Fibroblast of the aortic adventitia (primary cell): ENCODE results near the gene MARCHF9. TPM values are rescaled to one million over a fixed set of nuclear protein-coding genes. Genes with fewer than 3 reads are reported as not detected.

Experiments used
- DNase-seq: peaks from one replicate; pipeline ENCODE4 v3.0.0-alpha.2; 2010; ENCODE audit warnings: low read depth
- H3K4me3 ChIP-seq: 2 replicates; pipeline ENCODE4 v1.5.1; 2011; ENCODE audit warnings: low read depth, mild to moderate bottlenecking, control low read depth, low read length, moderate library complexity
- small RNA-seq: library from RNA; depleted of rRNA; stranded (forward); fragments of <200 nt; gene quantifications from one replicate; pipeline ENCODE3, GENCODE V24; 2012
- total RNA-seq: library from RNA; depleted of rRNA; stranded (reverse); fragments of >200 nt; gene quantifications from 2 replicates; pipeline ENCODE4 v1.2.3, GENCODE V29; 2012; ENCODE audit warnings: low replicate concordance
- TF ChIP-seq, protein P1 (sequence below): IDR thresholded peaks from 2 replicates; pipeline ENCODE4 v1.5.1; 2011; ENCODE audit warnings: mild to moderate bottlenecking, low read length, control low read depth, inconsistent platforms; ENCODE audit not compliant: insufficient read depth

The MARCHF9 gene
- total RNA-seq, 1 donor: 2.1 TPM

DNA sequence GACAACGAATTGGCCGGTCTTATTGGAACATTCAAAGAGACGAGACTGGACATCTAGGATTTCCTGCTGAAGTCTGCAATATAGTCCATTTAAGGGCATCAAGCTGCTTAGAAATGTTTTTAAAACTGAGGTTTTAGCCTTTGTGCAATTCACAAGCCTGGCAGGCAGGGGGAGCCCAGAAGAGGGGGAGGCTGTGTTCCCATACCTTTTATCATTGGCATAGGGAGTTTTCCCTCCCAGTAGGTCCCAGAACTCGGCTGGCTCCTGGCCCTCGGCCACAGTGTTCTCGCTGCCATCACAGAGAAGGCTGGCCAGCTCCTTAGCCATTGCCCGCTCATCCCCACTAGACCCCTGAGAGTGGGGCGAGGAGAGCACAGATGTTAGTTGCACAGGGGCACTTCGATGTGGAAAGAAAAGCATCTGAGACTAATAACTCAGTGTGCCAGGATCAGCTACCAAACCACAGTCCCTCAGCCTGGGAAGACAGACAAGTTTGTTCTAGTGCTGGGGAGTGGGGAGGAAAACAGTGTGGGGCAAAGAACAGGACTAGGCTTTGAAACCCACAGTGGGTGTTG lies 48.5 kb downstream of the MARCHF9 start:
- H3K4me3 ChIP-seq: no peak overlapping the region
- TF ChIP-seq, protein P1, sequence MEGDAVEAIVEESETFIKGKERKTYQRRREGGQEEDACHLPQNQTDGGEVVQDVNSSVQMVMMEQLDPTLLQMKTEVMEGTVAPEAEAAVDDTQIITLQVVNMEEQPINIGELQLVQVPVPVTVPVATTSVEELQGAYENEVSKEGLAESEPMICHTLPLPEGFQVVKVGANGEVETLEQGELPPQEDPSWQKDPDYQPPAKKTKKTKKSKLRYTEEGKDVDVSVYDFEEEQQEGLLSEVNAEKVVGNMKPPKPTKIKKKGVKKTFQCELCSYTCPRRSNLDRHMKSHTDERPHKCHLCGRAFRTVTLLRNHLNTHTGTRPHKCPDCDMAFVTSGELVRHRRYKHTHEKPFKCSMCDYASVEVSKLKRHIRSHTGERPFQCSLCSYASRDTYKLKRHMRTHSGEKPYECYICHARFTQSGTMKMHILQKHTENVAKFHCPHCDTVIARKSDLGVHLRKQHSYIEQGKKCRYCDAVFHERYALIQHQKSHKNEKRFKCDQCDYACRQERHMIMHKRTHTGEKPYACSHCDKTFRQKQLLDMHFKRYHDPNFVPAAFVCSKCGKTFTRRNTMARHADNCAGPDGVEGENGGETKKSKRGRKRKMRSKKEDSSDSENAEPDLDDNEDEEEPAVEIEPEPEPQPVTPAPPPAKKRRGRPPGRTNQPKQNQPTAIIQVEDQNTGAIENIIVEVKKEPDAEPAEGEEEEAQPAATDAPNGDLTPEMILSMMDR: peak; percentile 85
- DNase-seq: peak; percentile 55

DNA sequence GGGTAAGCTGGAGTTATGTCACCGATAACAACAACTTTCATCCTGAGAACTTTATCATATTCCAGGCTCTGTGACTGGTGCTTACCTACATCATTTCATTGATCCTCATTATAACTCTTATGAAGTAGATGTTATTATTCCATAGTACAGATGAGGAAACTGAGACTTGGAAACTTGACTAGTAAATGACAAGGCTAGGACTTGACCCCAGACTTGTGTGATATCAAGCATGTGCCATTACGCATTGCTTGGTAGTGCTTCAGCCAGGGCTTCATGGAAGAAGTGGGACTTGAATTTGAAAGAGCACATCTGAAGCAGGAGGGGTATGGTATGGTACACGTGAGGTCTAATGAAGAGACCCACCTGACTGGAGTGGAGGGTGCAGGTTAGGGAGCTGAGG lies 51.8 kb downstream of the MARCHF9 start:
- H3K4me3 ChIP-seq: no peak overlapping the region
- DNase-seq: no peak
- TF ChIP-seq, protein P1: no peak

GRCh38 chr12:57807285-57807684 lies 52.4 kb downstream of the MARCHF9 start:
- no peak overlapping the region for H3K4me3 ChIP-seq
- DNase-seq: no peak
- TF ChIP-seq, protein P1: no peak

- DNase-seq: no peak
- TF ChIP-seq, protein P1: no peak
- no peak overlapping the region for H3K4me3 ChIP-seq
These were observed 53.4 kb downstream of the MARCHF9 start for GRCh38 chr12:57808351-57808750.

DNA sequence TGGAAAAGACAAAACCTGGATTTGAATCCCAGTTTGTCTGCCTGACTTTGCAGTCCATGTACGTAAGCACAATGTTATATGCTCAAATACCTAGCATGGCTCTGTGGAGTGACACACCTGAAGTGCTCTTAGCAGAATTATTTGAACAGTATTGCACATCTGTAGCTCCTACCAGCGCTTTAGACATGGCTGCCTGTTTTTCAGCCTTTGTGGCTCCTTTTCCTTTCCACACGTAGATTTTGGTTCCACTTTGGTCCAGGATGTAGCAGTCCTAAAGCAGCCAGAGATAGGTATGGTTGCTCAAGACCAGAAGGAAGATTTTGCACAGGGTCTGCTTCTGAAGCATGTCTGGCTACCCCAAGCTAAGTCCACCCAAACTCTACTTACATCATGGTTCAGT lies 54.5 kb downstream of the MARCHF9 start:
- no peak overlapping the region for H3K4me3 ChIP-seq
- DNase-seq: no peak
- TF ChIP-seq, protein P1: no peak

Small RNAs within 50 kb of the gene (small RNA-seq; reads per million reads assigned to genes)
- gene RNU6-1083P: not detected

Other genes with a start within 250 kb of the MARCHF9 start
- gene DDIT3, start 234.6 kb upstream of the MARCHF9 start, total RNA-seq: 37.7 and 60.3 TPM in 2 replicates
- 4.2 and 7.6 TPM in 2 replicates for gene MBD6, start 232.3 kb upstream of the MARCHF9 start, total RNA-seq
- 106 and 140 TPM in 2 replicates for gene DCTN2, start 207.9 kb upstream of the MARCHF9 start, total RNA-seq
- gene KIF5A, start 205.1 kb upstream of the MARCHF9 start, total RNA-seq: 0.72 and 1.8 TPM in 2 replicates
- 12.4 and 19.4 TPM in 2 replicates for gene PIP4K2C, start 163.9 kb upstream of the MARCHF9 start, total RNA-seq
- 10.5 and 16.9 TPM in 2 replicates for gene DTX3, start 150.3 kb upstream of the MARCHF9 start, total RNA-seq
- 18.3 and 64.5 TPM in 2 replicates for gene ARHGEF25, start 143.7 kb upstream of the MARCHF9 start, total RNA-seq
- gene B4GALNT1, start 121.9 kb upstream of the MARCHF9 start, total RNA-seq: 1.7 and 6.9 TPM in 2 replicates
- 229 and 425 TPM in 2 replicates for gene OS9, start 61.0 kb upstream of the MARCHF9 start, total RNA-seq
- gene AGAP2, start 16.4 kb upstream of the MARCHF9 start, total RNA-seq: 0.25 and 0.27 TPM in 2 replicates
- gene TSPAN31, start 10.1 kb upstream of the MARCHF9 start, total RNA-seq: 17.3 and 43.9 TPM in 2 replicates
- gene CDK4, start 2.8 kb upstream of the MARCHF9 start, total RNA-seq: 208 and 588 TPM in 2 replicates
- 0.45 TPM in 1 of 2 replicates, not detected in the other for gene CYP27B1, start 12.0 kb downstream of the MARCHF9 start, total RNA-seq
- 9.7 and 10.5 TPM in 2 replicates for gene METTL1, start 17.0 kb downstream of the MARCHF9 start, total RNA-seq
- 3.9 and 6.6 TPM in 2 replicates for gene EEF1AKMT3, start 17.5 kb downstream of the MARCHF9 start, total RNA-seq
- 16.2 and 19.9 TPM in 2 replicates for gene TSFM, start 27.7 kb downstream of the MARCHF9 start, total RNA-seq
- gene AVIL, start 63.6 kb downstream of the MARCHF9 start, total RNA-seq: 2.5 and 3.5 TPM in 2 replicates
- 90.7 and 128 TPM in 2 replicates for gene CTDSP2, start 91.6 kb downstream of the MARCHF9 start, total RNA-seq
- 5.6 and 10.1 TPM in 2 replicates for gene ATP23, start 186.5 kb downstream of the MARCHF9 start, total RNA-seq